Osteocyte (in vitro differentiated cells): ENCODE measurements around the gene PDE11A. TPM values are rescaled to one million over a fixed set of nuclear protein-coding genes. Genes with fewer than 3 reads are reported as not detected.

Source experiments
- DNase-seq: peaks from one replicate; pipeline ENCODE4 v3.0.0; 2021; ENCODE audit warnings: mixed read lengths; ENCODE audit not compliant: unreplicated experiment; ENCODE audit errors: extremely low spot score
- H3K27ac Mint-ChIP-seq: one replicate; pipeline ENCODE4 v1.8.0; 2021; ENCODE audit warnings: mild to moderate bottlenecking, mixed read lengths; ENCODE audit not compliant: unreplicated experiment
- H3K27me3 Mint-ChIP-seq: one replicate; pipeline ENCODE4 v1.8.0; 2021; ENCODE audit warnings: mixed read lengths; ENCODE audit not compliant: unreplicated experiment
- H3K36me3 Mint-ChIP-seq: one replicate; pipeline ENCODE4 v1.8.0; 2021; ENCODE audit warnings: mixed read lengths; ENCODE audit not compliant: unreplicated experiment
- H3K4me1 Mint-ChIP-seq: one replicate; pipeline ENCODE4 v1.8.0; 2021; ENCODE audit warnings: mixed read lengths; ENCODE audit not compliant: unreplicated experiment
- H3K4me3 Mint-ChIP-seq: one replicate; pipeline ENCODE4 v1.8.0; 2021; ENCODE audit warnings: mild to moderate bottlenecking, moderate library complexity, mixed read lengths; ENCODE audit not compliant: unreplicated experiment
- H3K9me3 Mint-ChIP-seq: one replicate; pipeline ENCODE4 v1.8.0; 2021; ENCODE audit warnings: mixed read lengths; ENCODE audit not compliant: unreplicated experiment
- total RNA-seq: library from RNA; stranded (reverse); gene quantifications from 2 replicates; pipeline ENCODE4 v1.2.1, GENCODE V29; 2021
- TF ChIP-seq, protein P1 (sequence below): fragments of 200-600 bp; sonication (generic); IDR thresholded peaks from 2 replicates; pipeline ENCODE4 v1.5.0; 2021; ENCODE audit warnings: antibody characterized with exemption, mild to moderate bottlenecking, moderate library complexity

PDE11A gene
- total RNA-seq, 1 donor from 2014 or later = 0.05 TPM

DNA sequence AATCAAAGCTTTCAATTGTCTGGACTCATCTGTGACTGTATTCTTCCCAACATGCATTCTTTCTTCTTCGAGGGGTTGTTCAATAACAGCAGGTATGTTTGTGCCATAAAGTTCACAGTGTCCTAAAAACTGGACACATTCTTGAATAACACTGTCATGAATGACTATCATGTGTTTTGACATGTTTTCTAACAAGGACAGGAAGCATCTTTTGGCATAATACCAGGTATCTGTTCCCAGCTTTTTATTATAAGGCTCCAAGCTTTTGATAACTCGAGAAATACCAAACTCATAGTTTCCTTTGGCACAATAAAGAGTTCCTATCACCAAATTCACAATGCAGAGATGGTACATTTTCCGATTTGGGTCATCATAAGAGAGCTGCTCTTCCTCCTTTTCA, 455.8 kb downstream of the PDE11A start:
- Mint-ChIP-seq H3K27me3 (peaks cover 5% of the 10 kb centered on the region), H3K4me1 (no peaks in the 10 kb centered on the region), H3K4me3 (peak overlapping the region; percentile 4), H3K36me3 (peaks cover 2% of the 10 kb centered on the region), H3K9me3 (peaks cover 14% of the 10 kb centered on the region), H3K27ac (no peak overlapping the region)
- no peak for DNase-seq
- TF ChIP-seq, protein P1, sequence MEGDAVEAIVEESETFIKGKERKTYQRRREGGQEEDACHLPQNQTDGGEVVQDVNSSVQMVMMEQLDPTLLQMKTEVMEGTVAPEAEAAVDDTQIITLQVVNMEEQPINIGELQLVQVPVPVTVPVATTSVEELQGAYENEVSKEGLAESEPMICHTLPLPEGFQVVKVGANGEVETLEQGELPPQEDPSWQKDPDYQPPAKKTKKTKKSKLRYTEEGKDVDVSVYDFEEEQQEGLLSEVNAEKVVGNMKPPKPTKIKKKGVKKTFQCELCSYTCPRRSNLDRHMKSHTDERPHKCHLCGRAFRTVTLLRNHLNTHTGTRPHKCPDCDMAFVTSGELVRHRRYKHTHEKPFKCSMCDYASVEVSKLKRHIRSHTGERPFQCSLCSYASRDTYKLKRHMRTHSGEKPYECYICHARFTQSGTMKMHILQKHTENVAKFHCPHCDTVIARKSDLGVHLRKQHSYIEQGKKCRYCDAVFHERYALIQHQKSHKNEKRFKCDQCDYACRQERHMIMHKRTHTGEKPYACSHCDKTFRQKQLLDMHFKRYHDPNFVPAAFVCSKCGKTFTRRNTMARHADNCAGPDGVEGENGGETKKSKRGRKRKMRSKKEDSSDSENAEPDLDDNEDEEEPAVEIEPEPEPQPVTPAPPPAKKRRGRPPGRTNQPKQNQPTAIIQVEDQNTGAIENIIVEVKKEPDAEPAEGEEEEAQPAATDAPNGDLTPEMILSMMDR = no peak

GRCh38 chr2:177616066-177616465, 456.5 kb downstream of the PDE11A start:
- H3K27me3 Mint-ChIP-seq = peaks cover 1% of the 10 kb centered on the region
- peaks cover 14% of the 10 kb centered on the region for H3K9me3 Mint-ChIP-seq
- H3K36me3 Mint-ChIP-seq = peaks cover 2% of the 10 kb centered on the region
- DNase-seq = no peak
- H3K4me1 Mint-ChIP-seq = no peaks in the 10 kb centered on the region
- TF ChIP-seq, protein P1 = no peak
- no peak overlapping the region for H3K27ac Mint-ChIP-seq
- H3K4me3 Mint-ChIP-seq = no peak overlapping the region

- DNase-seq = no peak
- Mint-ChIP-seq H3K9me3 (peaks cover 14% of the 10 kb centered on the region), H3K27ac (no peak overlapping the region), H3K36me3 (peaks cover 2% of the 10 kb centered on the region), H3K4me3 (no peak overlapping the region), H3K27me3 (no peaks in the 10 kb centered on the region), H3K4me1 (no peaks in the 10 kb centered on the region)
- TF ChIP-seq, protein P1 = no peak
Measured at GRCh38 chr2:177612659-177613058, 459.9 kb downstream of the PDE11A start.

DNA sequence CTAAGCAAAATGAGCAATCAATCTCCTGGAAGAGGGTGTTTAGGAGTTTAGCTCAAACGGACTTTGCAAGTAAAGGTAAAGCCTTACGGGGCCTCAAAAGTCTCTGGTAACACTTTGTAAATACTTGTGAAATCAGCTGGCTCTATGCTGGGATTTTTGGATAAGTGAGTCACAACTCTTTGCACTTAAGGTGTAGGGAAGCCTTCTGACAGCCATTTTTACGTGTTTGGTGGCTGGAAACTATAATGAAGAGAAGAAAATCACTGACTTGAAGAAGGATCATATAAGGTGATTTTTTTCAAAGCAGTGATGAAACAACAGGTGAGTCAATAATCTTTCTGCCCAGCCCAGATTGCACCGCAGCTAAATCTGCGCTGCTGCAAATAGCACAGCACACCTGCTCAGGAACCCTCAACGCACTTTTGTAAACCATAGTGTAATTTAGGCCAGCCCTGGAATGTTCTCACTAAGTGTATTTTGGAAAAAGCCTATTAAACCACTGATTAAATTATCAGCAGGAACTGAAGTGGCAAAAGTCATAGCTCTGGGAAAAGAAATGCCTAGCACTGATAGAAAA, 461.2 kb downstream of the PDE11A start:
- H3K4me3 Mint-ChIP-seq = no peak overlapping the region
- no peaks in the 10 kb centered on the region for H3K27me3 Mint-ChIP-seq
- peaks cover 7% of the 10 kb centered on the region for H3K4me1 Mint-ChIP-seq
- no peak for DNase-seq
- H3K9me3 Mint-ChIP-seq = peaks cover 10% of the 10 kb centered on the region
- TF ChIP-seq, protein P1 = no peak
- H3K27ac Mint-ChIP-seq = no peak overlapping the region
- H3K36me3 Mint-ChIP-seq = peaks cover 2% of the 10 kb centered on the region

- peaks cover 7% of the 10 kb centered on the region for H3K9me3 Mint-ChIP-seq
Measured at GRCh38 chr2:177610813-177611212, 461.8 kb downstream of the PDE11A start.

More at GRCh38 chr2:177610813-177611212, 461.8 kb downstream of the PDE11A start:
- peaks cover 2% of the 10 kb centered on the region for H3K36me3 Mint-ChIP-seq
- DNase-seq = no peak
- H3K4me1 Mint-ChIP-seq = peaks cover 8% of the 10 kb centered on the region
- TF ChIP-seq, protein P1 = no peak
- no peaks in the 10 kb centered on the region for H3K27me3 Mint-ChIP-seq
- H3K4me3 Mint-ChIP-seq = no peak overlapping the region
- H3K27ac Mint-ChIP-seq = no peak overlapping the region
